ENCODE measurements around the gene ZDHHC11B.
"Not testable (repeated sequence)": the region's sequence is repeated elsewhere in the genome, so short reads cannot be mapped to it uniquely, and the experiment has no call there.

The ZDHHC11B gene

GRCh38 chr5:715636-716035, 68.9 kb downstream of the ZDHHC11B start:
- DNase-seq (ENCODE audit: low spot score): not testable (repeated sequence)

- not testable (repeated sequence) for DNase-seq (ENCODE audit: low spot score)
Measured at GRCh38 chr5:714215-715118, 70.1 kb downstream of the ZDHHC11B start.

GRCh38 chr5:713686-714085, 70.8 kb downstream of the ZDHHC11B start:
- not testable (repeated sequence) for DNase-seq (ENCODE audit: low spot score)

- DNase-seq (ENCODE audit: low spot score): not testable (repeated sequence)
Measured at GRCh38 chr5:708848-709517, 75.5 kb downstream of the ZDHHC11B start.

- not testable (repeated sequence) for DNase-seq (ENCODE audit: low spot score)
Measured at GRCh38 chr5:708374-708773, 76.2 kb downstream of the ZDHHC11B start.

GRCh38 chr5:706127-706526, 78.4 kb downstream of the ZDHHC11B start:
- DNase-seq (ENCODE audit: low spot score): not testable (repeated sequence)

- DNase-seq (ENCODE audit: low spot score): not testable (repeated sequence)
Measured at GRCh38 chr5:696753-697702, 87.5 kb downstream of the ZDHHC11B start.

- not testable (repeated sequence) for DNase-seq (ENCODE audit: low spot score)
Measured at GRCh38 chr5:696191-696590, 88.3 kb downstream of the ZDHHC11B start.

- DNase-seq (ENCODE audit: low spot score): not testable (repeated sequence)
Measured at GRCh38 chr5:695475-695874, 89.1 kb downstream of the ZDHHC11B start.

GRCh38 chr5:694042-694431, 90.5 kb downstream of the ZDHHC11B start:
- DNase-seq (ENCODE audit: low spot score): not testable (repeated sequence)

- DNase-seq (ENCODE audit: low spot score): peak; percentile 81
Measured at GRCh38 chr5:693271-694041, 91.1 kb downstream of the ZDHHC11B start, which contains the start of gene TPPP. Gene TPPP (minus strand): TSS chr5:693352. CDS start chr5:678060, 15,292 bp downstream.

GRCh38 chr5:692529-693041, 91.9 kb downstream of the ZDHHC11B start:
- DNase-seq (ENCODE audit: low spot score): not testable (repeated sequence)

GRCh38 chr5:691817-692528, 92.6 kb downstream of the ZDHHC11B start:
- DNase-seq (ENCODE audit: low spot score): no peak

- not testable (repeated sequence) for DNase-seq (ENCODE audit: low spot score)
Measured at GRCh38 chr5:691049-691448, 93.5 kb downstream of the ZDHHC11B start.

- DNase-seq (ENCODE audit: low spot score): not testable (repeated sequence)
Measured at GRCh38 chr5:690293-690692, 94.2 kb downstream of the ZDHHC11B start.

GRCh38 chr5:688348-689010, 96.0 kb downstream of the ZDHHC11B start:
- DNase-seq (ENCODE audit: low spot score): not testable (repeated sequence)

- not testable (repeated sequence) for DNase-seq (ENCODE audit: low spot score)
Measured at GRCh38 chr5:686936-687335, 97.6 kb downstream of the ZDHHC11B start.

- not testable (repeated sequence) for DNase-seq (ENCODE audit: low spot score)
Measured at GRCh38 chr5:686172-686523, 98.4 kb downstream of the ZDHHC11B start.
